Measurements from ENCODE around the gene SNTB2. TPM values are rescaled to one million over a fixed set of nuclear protein-coding genes. Genes with fewer than 3 reads are reported as not detected.

The SNTB2 gene
- total and polyA plus RNA-seq, 2 of the 13 experiments (the other 11 are each of a cell fraction or from before 2014, with no cell fraction given): 11.5 to 19.2 TPM

GRCh38 chr16:69190598-69190997 lies 3.6 kb downstream of the SNTB2 start (continued):
- TF ChIP-seq ZBTB40 (IDR thresholded peaks at IDR 0.05): no peak
- TF ChIP-seq ZBTB40 (CRISPR knock-in tag; IDR thresholded peaks at IDR 0.05): no peak

GRCh38 chr16:69191136-69191535 lies 4.2 kb downstream of the SNTB2 start:
- in situ Hi-C loops (cut with HindIII; ENCODE audit: extremely low pct_ligation_motif_present, low pct_unique_long_range_greater_than_20kb): no loop called here
- no peak for DNase-seq (ENCODE audit: low spot score)
- Histone ChIP-seq H3K4me3 (replicated peaks in 1 of 3; ENCODE audit: insufficient read depth in 1 of 3, low read depth in 2 of 3, low read length in 3 of 3) (no peak overlapping the region), H4K20me1 (ENCODE audit: insufficient read depth, low read length) (peaks cover 16% of the 10 kb centered on the region; the same call in 1 of the 2 replicates), H3K27ac (ENCODE audit: extremely low read length, insufficient read depth, low read length) (peak overlapping the region; percentile 39), H3K4me2 (ENCODE audit: low read depth, low read length) (no peak overlapping the region), H3K27me3 (ENCODE audit: control insufficient read depth in 1 of 2, insufficient read depth in 2 of 2, low read length in 2 of 2) (no peaks in the 10 kb centered on the region; a peak in 1 of 5 replicates), H3K4me1 (ENCODE audit: insufficient read depth, low read length) (peaks cover 50% of the 10 kb centered on the region), H3K9me3 (ENCODE audit: low read length) (no peaks in the 10 kb centered on the region), H2AFZ (ENCODE audit: low read length) (no peak overlapping the region), H3K79me2 (ENCODE audit: insufficient read depth, low read length) (peaks cover 78% of the 10 kb centered on the region), H3K9ac (ENCODE audit: insufficient read depth, low read depth, low read length) (no peak overlapping the region), H3K36me3 (replicated peaks in 1 of 2; ENCODE audit: control insufficient read depth in 1 of 2, insufficient read depth in 2 of 2, low read length in 2 of 2) (no peaks in the 10 kb centered on the region; a peak in 1 of 5 replicates)
- TF ChIP-seq ZNF121 (CRISPR knock-in tag; IDR thresholded peaks at IDR 0.05) (peak; percentile 92), ZNF556 (CRISPR knock-in tag; IDR thresholded peaks at IDR 0.05; ENCODE audit: borderline replicate concordance) (no peak)
- ChIA-PET CTCF (ENCODE audit: low intra/inter-chr PET ratio, low total read pairs) (no interaction called here), POLR2A (no interaction called here)
- no TSS peak for BruUV-seq (replicated peaks)
- no peak for FAIRE-seq
- 86% methylated on average over 2 of the region's 2 CpGs for WGBS (ENCODE audit: low lambda C conversion rate)
- intact Hi-C loops (cut with micrococcal nuclease; ENCODE audit: unreplicated experiment): no loop called here
- no peak for ATAC-seq
